H1 (cell line): ENCODE measurements around the gene XAGE3. TPM values are rescaled to one million over a fixed set of nuclear protein-coding genes. Genes with fewer than 3 reads are reported as not detected.

ENCODE experiments used
- CTCF ChIA-PET: fragments of 300-600 bp; sonication (Branson Sonifier 250); formaldehyde crosslinking; loops from one replicate; lab custom pipeline; 2021; ENCODE audit not compliant: partially characterized antibody; lab: Charles Lee
- POLR2A ChIA-PET: fragments of 300-600 bp; sonication (Branson Sonifier 250); formaldehyde crosslinking; loops from one replicate; lab custom pipeline; 2021; ENCODE audit warnings: inconsistent platforms; ENCODE audit not compliant: partially characterized antibody; lab: Charles Lee
- DNase-seq, 2 experiments: peaks; one replicate each; pipeline versions ENCODE4 v3.0.0 to v3.0.0-alpha.2; 2010 to 2022; ENCODE audit warnings: low spot score in 2 of 2, low read depth in 1 of 2, mixed read lengths in 1 of 2
- FAIRE-seq: peaks from 2 replicates; lab custom pipeline; 2011; peaks lifted over from hg19 to GRCh38; lab: Jason Lieb, UNC
- H2AFZ ChIP-seq: 2 replicates; pipeline ENCODE4 v1.8.1; 2012; ENCODE audit warnings: low read length, inconsistent platforms
- H2AK5ac ChIP-seq: 2 replicates; pipeline ENCODE4 v1.6.1; 2013; ENCODE audit warnings: low read depth, low read length
- H2BK120ac ChIP-seq: replicated peaks from 2 replicates; pipeline ENCODE3; 2013; ENCODE audit warnings: low read depth, low read length, inconsistent platforms
- H2BK12ac ChIP-seq: 2 replicates; pipeline ENCODE4 v1.6.1; 2013; ENCODE audit warnings: low read depth, low read length
- H2BK15ac ChIP-seq: 2 replicates; pipeline ENCODE4 v1.6.1; 2013; ENCODE audit warnings: low read length
- H2BK20ac ChIP-seq: 2 replicates; pipeline ENCODE4 v1.6.1; 2013; ENCODE audit warnings: low read length
- H2BK5ac ChIP-seq: 2 replicates; pipeline ENCODE4 v1.6.1; 2013; ENCODE audit warnings: low read depth, low read length
- H3K14ac ChIP-seq: 2 replicates; pipeline ENCODE4 v1.6.1; 2013; ENCODE audit warnings: inconsistent platforms; ENCODE audit not compliant: insufficient read length
- H3K18ac ChIP-seq: 2 replicates; pipeline ENCODE4 v1.6.1; 2013; ENCODE audit warnings: low read length; ENCODE audit errors: extremely low read depth
- H3K23ac ChIP-seq: 2 replicates; pipeline ENCODE4 v1.6.1; 2013; ENCODE audit warnings: inconsistent platforms; ENCODE audit not compliant: insufficient read length
- H3K23me2 ChIP-seq: 2 replicates; pipeline ENCODE4 v1.6.1; 2013; ENCODE audit warnings: low read depth, low read length
- H3K27ac ChIP-seq: 2 replicates; pipeline ENCODE4 v1.6.1; 2011; ENCODE audit warnings: low read depth, low read length, inconsistent platforms
- H3K27me3 ChIP-seq, 4 experiments: replicated peaks in 1 of 4; 1 replicate in 1 of 4; 2 replicates in 3 of 4; pipeline versions ENCODE4 v1.6.1 to v1.8.1; 2011 to 2013; ENCODE audit warnings: low read length in 3 of 4, mild to moderate bottlenecking in 3 of 4, inconsistent platforms in 2 of 4, mixed read lengths in 2 of 4, moderate library complexity in 1 of 4; ENCODE audit not compliant: control insufficient read depth in 3 of 4, insufficient read depth in 3 of 4; ENCODE audit errors: extremely low read depth in 1 of 4
- H3K36me3 ChIP-seq, 4 experiments: 2 replicates each; pipeline versions ENCODE4 v1.6.1 to v1.8.1; 2011 to 2013; ENCODE audit warnings: mild to moderate bottlenecking in 4 of 4, low read length in 3 of 4, moderate library complexity in 2 of 4, control low read depth in 1 of 4, inconsistent platforms in 1 of 4; ENCODE audit not compliant: insufficient read depth in 4 of 4, control insufficient read depth in 2 of 4
- H3K4ac ChIP-seq: replicated peaks from 2 replicates; pipeline ENCODE3; 2013; ENCODE audit warnings: low read length, low read depth, mixed read lengths, inconsistent platforms; ENCODE audit not compliant: insufficient read length
- H3K4me1 ChIP-seq, 4 experiments: replicated peaks in 1 of 4; 1 replicate in 1 of 4; 2 replicates in 3 of 4; pipeline versions ENCODE4 v1.6.1 to v1.8.1; 2011 to 2013; ENCODE audit warnings: low read length in 3 of 4, inconsistent platforms in 2 of 4, mixed read lengths in 1 of 4; ENCODE audit not compliant: insufficient read depth in 4 of 4, control insufficient read depth in 3 of 4
- H3K4me2 ChIP-seq, 2 experiments: 2 replicates each; pipeline versions ENCODE4 v1.6.1 to v1.8.1; 2011 to 2013; ENCODE audit warnings: low read depth in 2 of 2, low read length in 2 of 2, control low read depth in 1 of 2, inconsistent platforms in 1 of 2, mild to moderate bottlenecking in 1 of 2; ENCODE audit not compliant: insufficient read depth in 1 of 2
- H3K4me3 ChIP-seq, 4 experiments: fragments of 200-600, 300-600 bp in 1 of 4; sonication (generic), shearing (Covaris generic), sonication (Bioruptor Twin) in 1 of 4; 2 replicates each; pipeline versions ENCODE4 v1.5.1 to v1.8.1; 2011 to 2016; ENCODE audit warnings: low read length in 4 of 4, low read depth in 3 of 4, control low read depth in 2 of 4, inconsistent platforms in 2 of 4, mild to moderate bottlenecking in 2 of 4, mixed read lengths in 1 of 4, moderate library complexity in 1 of 4; ENCODE audit not compliant: insufficient read depth in 2 of 4; ENCODE audit errors: extremely low read depth in 1 of 4
- H3K56ac ChIP-seq: replicated peaks from 2 replicates; pipeline ENCODE3; 2013; ENCODE audit warnings: low read depth, mild to moderate bottlenecking, mixed read lengths, low read length, inconsistent platforms; ENCODE audit not compliant: insufficient read length
- H3K79me1 ChIP-seq: 2 replicates; pipeline ENCODE4 v1.6.1; 2013; ENCODE audit warnings: low read depth, low read length, control low read depth
- H3K79me2 ChIP-seq, 2 experiments: 2 replicates each; pipeline versions ENCODE4 v1.6.1 to v1.8.1; 2012 to 2013; ENCODE audit warnings: low read length in 2 of 2, mild to moderate bottlenecking in 2 of 2, inconsistent platforms in 1 of 2; ENCODE audit not compliant: insufficient read depth in 2 of 2, control insufficient read depth in 1 of 2
- H3K9ac ChIP-seq, 4 experiments: replicated peaks in 1 of 4; 1 replicate in 1 of 4; 2 replicates in 3 of 4; pipeline versions ENCODE4 v1.6.1 to v1.8.1; 2011 to 2013; ENCODE audit warnings: low read depth in 3 of 4, low read length in 3 of 4, control low read depth in 2 of 4, mild to moderate bottlenecking in 2 of 4, moderate library complexity in 2 of 4, inconsistent platforms in 1 of 4; ENCODE audit errors: extremely low read depth in 1 of 4
- H3K9me3 ChIP-seq, 2 experiments: 2 replicates each; pipeline versions ENCODE4 v1.6.1 to v1.8.1; 2012 to 2013; ENCODE audit warnings: mild to moderate bottlenecking in 2 of 2, moderate library complexity in 2 of 2, control low read depth in 1 of 2, inconsistent platforms in 1 of 2, low read depth in 1 of 2, low read length in 1 of 2, mixed read lengths in 1 of 2; ENCODE audit not compliant: insufficient read depth in 2 of 2
- H4K20me1 ChIP-seq, 2 experiments: replicated peaks in 1 of 2; 2 replicates each; pipeline versions ENCODE3 to v1.8.1; 2011 to 2013; ENCODE audit warnings: inconsistent platforms in 2 of 2, low read length in 2 of 2, mild to moderate bottlenecking in 1 of 2; ENCODE audit not compliant: insufficient read depth in 2 of 2, control insufficient read depth in 1 of 2
- H4K5ac ChIP-seq: 2 replicates; pipeline ENCODE4 v1.6.1; 2013; ENCODE audit warnings: low read length, low read depth, mixed read lengths, inconsistent platforms; ENCODE audit not compliant: insufficient read length
- H4K8ac ChIP-seq: 2 replicates; pipeline ENCODE4 v1.8.0; 2013; ENCODE audit warnings: mild to moderate bottlenecking, moderate library complexity, low read length, inconsistent platforms; ENCODE audit not compliant: insufficient read depth; ENCODE audit errors: extremely low read depth
- H4K91ac ChIP-seq: replicated peaks from 2 replicates; pipeline ENCODE3; 2013; ENCODE audit warnings: low read length, mixed read lengths, inconsistent platforms; ENCODE audit not compliant: insufficient read length
- ASH2L ChIP-seq: fragments of 200-600, 300-600 bp; sonication (generic); IDR thresholded peaks from one replicate; pipeline ENCODE4 v1.7.1; 2017; ENCODE audit warnings: low read length
- BACH1 ChIP-seq: IDR thresholded peaks from 2 replicates; pipeline ENCODE4 v1.6.1; 2012; ENCODE audit warnings: low read length, improper control_type of control experiment
- BCL11A ChIP-seq, 2 experiments: IDR thresholded peaks; one replicate each; pipeline ENCODE4 v1.6.1; 2011; ENCODE audit warnings: low read depth in 2 of 2, low read length in 2 of 2, mild to moderate bottlenecking in 2 of 2
- CTCF ChIP-seq, 3 experiments: IDR thresholded peaks; 1 replicate in 2 of 3; 2 replicates in 1 of 3; pipeline versions ENCODE4 v1.5.1 to v1.6.1; 2011; ENCODE audit warnings: low read length in 3 of 3, mild to moderate bottlenecking in 3 of 3, inconsistent platforms in 2 of 3, low read depth in 1 of 3, moderate library complexity in 1 of 3; ENCODE audit not compliant: insufficient read depth in 1 of 3; ENCODE audit errors: control extremely low read depth in 1 of 3
- EP300 ChIP-seq, 2 experiments: IDR thresholded peaks; 1 replicate in 1 of 2; 2 replicates in 1 of 2; pipeline ENCODE4 v1.6.1; 2011 to 2012; ENCODE audit warnings: low read depth in 2 of 2, low read length in 2 of 2, mild to moderate bottlenecking in 2 of 2, borderline replicate concordance in 1 of 2, inconsistent platforms in 1 of 2, moderate library complexity in 1 of 2
- HDAC6 ChIP-seq: IDR thresholded peaks from one replicate; pipeline ENCODE4 v1.7.1; 2012; ENCODE audit warnings: low read depth, mild to moderate bottlenecking, inconsistent platforms, low read length, moderate library complexity
- PHF8 ChIP-seq: fragments of 200-600 bp; sonication (generic); conservative IDR thresholded peaks from 2 replicates; pipeline ENCODE4 v1.7.1; 2012; ENCODE audit warnings: low read depth, mild to moderate bottlenecking, inconsistent platforms, low read length, moderate library complexity
- POU5F1 ChIP-seq: IDR thresholded peaks from 2 replicates; pipeline ENCODE4 v1.6.1; 2011; ENCODE audit warnings: low read depth, mild to moderate bottlenecking, low read length, moderate library complexity
- RXRA ChIP-seq: IDR thresholded peaks from 2 replicates; pipeline ENCODE4 v1.6.1; 2011; ENCODE audit warnings: low read depth, mild to moderate bottlenecking, low read length, moderate library complexity; ENCODE audit not compliant: insufficient read depth
- SIN3A ChIP-seq, 2 experiments: IDR thresholded peaks in 1 of 2; conservative IDR thresholded peaks in 1 of 2; 2 replicates each; pipeline ENCODE4 v1.6.1; 2011 to 2012; ENCODE audit warnings: low read length in 2 of 2, improper control_type of control experiment in 1 of 2, low read depth in 1 of 2, mild to moderate bottlenecking in 1 of 2
- WGBS, 2 experiments: shearing (Covaris generic) in 1 of 2; methylation state at CpG; one replicate each; pipeline versions ENCODE4 v1.1.6 to v1.1.7; 2013 to 2015; ENCODE audit warnings: low lambda C conversion rate in 2 of 2, mixed read lengths in 2 of 2, inconsistent platforms in 1 of 2, low coverage in 1 of 2, missing lambda C conversion rate in 1 of 2; ENCODE audit not compliant: insufficient replicate concordance in 2 of 2, insufficient coverage in 1 of 2, insufficient read length in 1 of 2; ENCODE audit errors: extremely low coverage in 1 of 2, missing lambda C conversion rate in 1 of 2; 5-methylcytosine and 5-hydroxymethylcytosine counted together
- polyA plus RNA-seq, 7 experiments: library from polyadenylated mRNA; depleted of rRNA in 3 of 7; stranded (reverse) in 5 of 7; unstranded in 2 of 7; fragments of >200 nt in 5 of 7; fragments of 200-250 nt in 2 of 7; gene quantifications; 1 replicate in 5 of 7; 2 replicates in 1 of 7; 4 replicates in 1 of 7; pipeline versions ENCODE4 v1.2.1 to v1.2.3, GENCODE V29; 2011 to 2013; ENCODE audit warnings: missing spikeins in 2 of 7, mixed read lengths in 2 of 7
- total RNA-seq: library from RNA; stranded (reverse); fragmentation: NEBNext Ultra II Directional; extraction: Animal tissue kit (Norgen Biotek cat#: 25700); gene quantifications from 2 replicates; pipeline ENCODE4 v1.2.1, GENCODE V29; 2021

XAGE3 gene
- total and polyA plus RNA-seq, 2 of the 8 experiments (the other 6 are each of a cell fraction or from before 2014, with no cell fraction given) = not detected

GRCh38 chrX:52824608-52825007 is 43.3 kb downstream of the XAGE3 start:
- H3K79me1 ChIP-seq = no peaks in the 10 kb centered on the region
- no peak for FAIRE-seq
- 60% methylated on average over 2 of the region's 2 CpGs; no CpG with 5 or more reads in 1 of the 2 experiments for WGBS, 2 experiments
- H3K27me3 ChIP-seq = no peaks in the 10 kb centered on the region
- H3K9me3 ChIP-seq = peaks cover 3 to 30% of the 10 kb centered on the region in 2 experiments; a peak in 2 of 4 replicates
- no peak overlapping the region for H3K4me2 ChIP-seq
- no peak for TF ChIP-seq PHF8
- TF ChIP-seq SIN3A (conservative IDR thresholded peaks at IDR 0.05 in 1 of 2, IDR thresholded peaks at IDR 0.05 in 1 of 2; ENCODE audit: low read depth in 1 of 2, low read length in 2 of 2) = no peak
- TF ChIP-seq ASH2L = no peak
- TF ChIP-seq POU5F1 = no peak
- no peak for TF ChIP-seq BACH1
- no peak for TF ChIP-seq RXRA
- TF ChIP-seq BCL11A (IDR thresholded peaks at IDR 0.05; ENCODE audit: low read depth in 2 of 2, low read length in 2 of 2) = no peak
- no peak for TF ChIP-seq EP300 (IDR thresholded peaks at IDR 0.05; ENCODE audit: borderline replicate concordance in 1 of 2, low read depth in 2 of 2, low read length in 2 of 2)
- no peak for TF ChIP-seq HDAC6
- TF ChIP-seq CTCF (IDR thresholded peaks at IDR 0.05; ENCODE audit: control extremely low read depth in 1 of 3, insufficient read depth in 1 of 3, low read depth in 1 of 3, low read length in 3 of 3) = no peak
- H3K18ac ChIP-seq = no peak overlapping the region
- POLR2A ChIA-PET = no interaction called here
- no peaks in the 10 kb centered on the region for H3K4me1 ChIP-seq
- no peak overlapping the region for H2BK120ac ChIP-seq
- H3K79me2 ChIP-seq = no peaks in the 10 kb centered on the region
- H3K14ac ChIP-seq = no peak overlapping the region
- CTCF ChIA-PET = no interaction called here
- no peak overlapping the region for H4K91ac ChIP-seq
- no peak overlapping the region for H2AK5ac ChIP-seq
- H2BK20ac ChIP-seq = no peak overlapping the region
- H2BK15ac ChIP-seq = no peak overlapping the region
- H3K4ac ChIP-seq = no peak overlapping the region
- H3K23me2 ChIP-seq = no peaks in the 10 kb centered on the region
- H3K9ac ChIP-seq = no peak overlapping the region
- H3K23ac ChIP-seq = no peak overlapping the region
- no peak overlapping the region for H3K27ac ChIP-seq
- H2AFZ ChIP-seq = no peak overlapping the region
- no peak overlapping the region for H3K4me3 ChIP-seq
- DNase-seq = no peak
- no peak overlapping the region for H2BK5ac ChIP-seq
- H4K20me1 ChIP-seq = no peaks in the 10 kb centered on the region
- no peak overlapping the region for H4K8ac ChIP-seq
- no peak overlapping the region for H4K5ac ChIP-seq
- H2BK12ac ChIP-seq = no peak overlapping the region
- no peak overlapping the region for H3K56ac ChIP-seq
- no peaks in the 10 kb centered on the region for H3K36me3 ChIP-seq
